Measurements from ENCODE around the gene SPATA1. TPM values are rescaled to one million over a fixed set of nuclear protein-coding genes. Genes with fewer than 3 reads are reported as not detected.
A peak's percentile ranks its signal among the peaks of the same experiment; 100 is the strongest.

The SPATA1 gene, protein sequence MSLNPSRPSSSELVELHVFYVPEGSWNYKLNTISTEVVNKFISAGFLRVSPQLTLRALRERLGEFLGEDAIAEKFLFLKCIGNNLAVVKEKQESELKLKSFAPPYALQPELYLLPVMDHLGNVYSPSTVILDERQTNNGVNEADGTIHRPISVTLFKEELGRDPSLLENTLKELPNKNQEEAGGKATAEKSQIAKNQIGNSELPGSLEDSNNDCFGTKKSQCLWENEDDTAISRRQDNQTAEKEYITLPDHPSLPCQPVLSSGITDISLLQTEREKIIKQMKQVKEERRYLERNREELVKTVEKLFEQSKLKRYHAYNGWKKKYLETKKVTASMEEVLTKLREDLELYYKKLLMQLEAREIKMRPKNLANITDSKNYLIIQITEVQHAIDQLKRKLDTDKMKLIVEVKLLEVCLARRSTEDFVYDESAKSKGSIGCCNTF
- 5.5 and 7.1 TPM in 2 replicates for total RNA-seq (2011; cell fraction: chromatin; rRNA removed; ENCODE audit: low replicate concordance)
- total RNA-seq (2011; cell fraction: nucleolus; rRNA removed): 5.7 and 6.8 TPM in 2 replicates
- 11.4 and 15.3 TPM in 2 replicates for total RNA-seq (2011; cell fraction: nucleoplasm; rRNA removed)
- 0.86 TPM in 1 of 2 replicates, not detected in the other for total RNA-seq (2014; rRNA removed)
- total RNA-seq (2014; rRNA removed; fragmentation: Illumina TruSeq; extraction: Trizol): 1.5 and 1.7 TPM in 2 replicates
- total RNA-seq (2015; rRNA removed; fragmentation: Illumina TruSeq; extraction: Trizol): 1.6 and 1.8 TPM in 2 replicates
- total RNA-seq (2021): 2.2 and 2.3 TPM in 2 replicates
- 1.4 and 2.9 TPM in 2 replicates for polyA plus RNA-seq (2011; rRNA removed)
- polyA plus RNA-seq (2011; cell fraction: cytosol; rRNA removed): 0.49 and 0.87 TPM in 2 replicates
- polyA plus RNA-seq (2011; cell fraction: nucleus; rRNA removed): 2.5 and 3.7 TPM in 2 replicates
- 2.7 and 5.1 TPM in 2 replicates for polyA plus RNA-seq (2012)
- 0.79 TPM in 1 of 2 replicates, not detected in the other for polyA plus RNA-seq (2014; fragmentation: Illumina TruSeq; extraction: Trizol)
- 1 to 10 TPM; 1.1 TPM for polyA plus RNA-seq (2014; fragmentation: Nextera tagmentation; extraction: Ambion mirVana)
- 0.40 and 1.8 TPM in 2 replicates for polyA plus RNA-seq (2014; rRNA removed)
- polyA minus RNA-seq (2011; rRNA and poly(A)+ RNA removed): 1.2 and 3.6 TPM in 2 replicates
- not detected in 2 replicates for polyA minus RNA-seq (2011; cell fraction: cytosol; rRNA and poly(A)+ RNA removed)
- 5.3 and 6.2 TPM in 2 replicates for polyA minus RNA-seq (2011; cell fraction: nucleus; rRNA and poly(A)+ RNA removed)
- Bru-seq, nascent RNA: percentile 49 among the genes with signal in this experiment
- BruChase-seq, experiment 1, labeled RNA remaining after a 2-hour chase: percentile 42 among the genes with signal in this experiment
- BruChase-seq, experiment 2, labeled RNA remaining after a 6-hour chase: percentile 39 among the genes with signal in this experiment
- long read RNA-seq, experiment 1, partial matches to known transcripts: 0 of 12 reads
- long read RNA-seq, experiment 1, other reads (novel, unspliced or antisense): 12 of 12 reads
- long read RNA-seq, experiment 2: 0 reads
- long read RNA-seq, experiment 3, partial matches to known transcripts: 0 of 2 reads
- long read RNA-seq, experiment 3, other reads (novel, unspliced or antisense): 2 of 2 reads

- H3K4me2 ChIP-seq (ENCODE audit: insufficient read depth, low read length): peak within 1 kb of the TSS; percentile 98
- H3K4me3 ChIP-seq: peak within 1 kb of the TSS; percentile 69
- H3K9me1 ChIP-seq (ENCODE audit: control insufficient read depth, insufficient read depth, low read length): no peaks in the 10 kb centered on the region
- no peaks in the 10 kb centered on the region for H3K27me3 ChIP-seq (ENCODE audit: control insufficient read depth in 2 of 2, insufficient read depth in 2 of 2, low read length in 2 of 2)
- ChIA-PET POLR2A (interaction anchor here (0.6 to 4.1 kb wide), 23 partner anchors 8 to 1399 kb away, joined by 3 to 34 read pairs (median 4); partner anchors contain the start of gene CTBS), CTCF (ENCODE audit: low intra/inter-chr PET ratio) (interaction anchor here (1.0 to 1.1 kb wide), 2 partner anchors 114 to 132 kb away, joined by 3 to 4 read pairs; no protein-coding TSS in a partner anchor)
- peak within 1 kb of the TSS; percentile 91 for H2AFZ ChIP-seq (ENCODE audit: low read depth, low read length)
- H4K20me1 ChIP-seq (replicated peaks; ENCODE audit: control insufficient read depth, insufficient read depth, low read length): peaks cover 18% of the 10 kb centered on the region
- peak within 1 kb of the TSS; percentile 98 to 99 for H3K9ac ChIP-seq (ENCODE audit: insufficient read depth in 1 of 2, low read depth in 2 of 2, low read length in 2 of 2)
- H3K27ac ChIP-seq (ENCODE audit: extremely low read depth, low read depth, low read length): peak within 1 kb of the TSS; percentile 97
- in situ Hi-C loops (cut with MboI) (no loop called here), intact Hi-C loops (cut with micrococcal nuclease) (loop anchor here (1.0 to 10.0 kb wide), 5 partner anchors 27 to 201 kb away; partner anchors contain the start of genes RPF1 and SAMD13)
- 0% methylated on average over 22 of the region's 60 CpGs for WGBS (ENCODE audit: insufficient coverage, low coverage, missing lambda C conversion rate)
- peaks cover 4 to 10% of the 10 kb centered on the region in 2 experiments; a peak in 4 of 5 replicates for H3K4me1 ChIP-seq (replicated peaks in 1 of 2; ENCODE audit: control insufficient read depth in 2 of 2, insufficient read depth in 2 of 2, low read length in 2 of 2)
- H3K36me3 ChIP-seq (ENCODE audit: control insufficient read depth, insufficient read depth, low read length): peaks cover 38% of the 10 kb centered on the region
- peaks cover 69% of the 10 kb centered on the region for H3K79me2 ChIP-seq (ENCODE audit: control insufficient read depth, insufficient read depth, low read length)
- ATAC-seq: peak; percentile 90
- BruUV-seq (replicated peaks): no TSS peak
- H3K9me3 ChIP-seq (replicated peaks; ENCODE audit: control insufficient read depth, insufficient read depth, low read depth, low read length): no peaks in the 10 kb centered on the region; the same call in 1 of the 2 replicates
- peak; percentile 95 to 98 (median 96) for DNase-seq (ENCODE audit: extremely low read depth in 1 of 4, low spot score in 3 of 4)
- peak; percentile 84 for FAIRE-seq
- TF ChIP-seq AFF1 (IDR thresholded peaks at IDR 0.05; ENCODE audit: low read depth in 1 of 2, partially characterized antibody in 2 of 2) (peak in 1 of 2 experiments; percentile 79), TRIM28 (IDR thresholded peaks at IDR 0.05) (peak; percentile 69; the same call in 1 of the 2 replicates), ELF4 (CRISPR knock-in tag; IDR thresholded peaks at IDR 0.05) (0 out of 2 replicates have a peak, but pooled peaks have one; percentile 67)
Measured at GRCh38 chr1:84506002-84506728, at the start of gene SPATA1, which contains the start of gene GNG5. SPATA1 (plus strand) TSS chr1:84506386; CDS start chr1:84516360, 9,974 bp downstream. GNG5 (minus strand) TSS chr1:84506581; CDS start chr1:84506091, 490 bp downstream.
